Stimulated activated CD4-positive, alpha-beta T cell treated with anti-CD3 and anti-CD28 coated beads, Interleukin-4, amount 100 ng/mL, for 24 hours (primary cell): ENCODE results near the gene CAPZA1.

Source experiments
- DNase-seq: peaks from one replicate; pipeline ENCODE4 v3.0.0-alpha.2; 2020

Gene CAPZA1

GRCh38 chr1:112678605-112679004, 59.0 kb downstream of the CAPZA1 start:
- DNase-seq: no peak

- no peak for DNase-seq
Observed at GRCh38 chr1:112685913-112686312, 66.3 kb downstream of the CAPZA1 start.

GRCh38 chr1:112686417-112686816, 66.8 kb downstream of the CAPZA1 start:
- no peak for DNase-seq

- DNase-seq: no peak
Observed at GRCh38 chr1:112686835-112687234, 67.2 kb downstream of the CAPZA1 start.

- no peak for DNase-seq
Observed at GRCh38 chr1:112687361-112687760, 67.7 kb downstream of the CAPZA1 start.

- DNase-seq: no peak
Observed at GRCh38 chr1:112687785-112688496, 68.3 kb downstream of the CAPZA1 start.

- no peak for DNase-seq
Observed at GRCh38 chr1:112688781-112689193, 69.2 kb downstream of the CAPZA1 start.

GRCh38 chr1:112689196-112689841, 69.7 kb downstream of the CAPZA1 start:
- DNase-seq: no peak

- no peak for DNase-seq
Observed at GRCh38 chr1:112689842-112690237, 70.2 kb downstream of the CAPZA1 start.

GRCh38 chr1:112692681-112693080, 73.0 kb downstream of the CAPZA1 start:
- DNase-seq: no peak

- DNase-seq: no peak
Observed at GRCh38 chr1:112693821-112694220, 74.2 kb downstream of the CAPZA1 start.

GRCh38 chr1:112694363-112694929, 74.8 kb downstream of the CAPZA1 start:
- DNase-seq: no peak

GRCh38 chr1:112695276-112695675, 75.6 kb downstream of the CAPZA1 start:
- no peak for DNase-seq

- DNase-seq: no peak
Observed at GRCh38 chr1:112696578-112697314, 77.1 kb downstream of the CAPZA1 start.

GRCh38 chr1:112697781-112698201, 78.2 kb downstream of the CAPZA1 start:
- no peak for DNase-seq

- no peak for DNase-seq
Observed at GRCh38 chr1:112698366-112699310, 79.0 kb downstream of the CAPZA1 start.

- DNase-seq: no peak
Observed at GRCh38 chr1:112699425-112700144, 80.0 kb downstream of the CAPZA1 start.

GRCh38 chr1:112700290-112701226, 80.9 kb downstream of the CAPZA1 start:
- peak; percentile 61 for DNase-seq

- DNase-seq: no peak
Observed at GRCh38 chr1:112701227-112702066, 81.8 kb downstream of the CAPZA1 start.

- DNase-seq: no peak
Observed at GRCh38 chr1:112702067-112702395, 82.4 kb downstream of the CAPZA1 start.
